GM18861 (cell line): ENCODE measurements around the gene CGRRF1.

ENCODE experiments used
- ATAC-seq: cut with Tn5 transposase; IDR thresholded peaks from one replicate; pipeline ENCODE4 v1.9.1; 2021; ENCODE audit not compliant: unreplicated experiment

Gene CGRRF1

GRCh38 chr14:54509546-54510501, at the start of gene CGRRF1:
Gene CGRRF1 (plus strand): TSS chr14:54509906. CDS start chr14:54509960, 54 bp downstream.
- peak; percentile 95 for ATAC-seq

GRCh38 chr14:54462048-54462447, 47.7 kb upstream of the CGRRF1 start:
- ATAC-seq: no peak

GRCh38 chr14:54465654-54466053, 44.1 kb upstream of the CGRRF1 start:
- ATAC-seq: no peak

- ATAC-seq: no peak
Measured at GRCh38 chr14:54467280-54467679, 42.4 kb upstream of the CGRRF1 start.

GRCh38 chr14:54470701-54471100, 39.0 kb upstream of the CGRRF1 start:
- ATAC-seq: no peak

GRCh38 chr14:54471641-54472040, 38.1 kb upstream of the CGRRF1 start:
- no peak for ATAC-seq

GRCh38 chr14:54472315-54472714, 37.4 kb upstream of the CGRRF1 start:
- no peak for ATAC-seq

- ATAC-seq: no peak
Measured at GRCh38 chr14:54474232-54474793, 35.4 kb upstream of the CGRRF1 start.

GRCh38 chr14:54475187-54475899, 34.4 kb upstream of the CGRRF1 start:
- ATAC-seq: no peak

GRCh38 chr14:54475911-54476310, 33.8 kb upstream of the CGRRF1 start:
- no peak for ATAC-seq

- ATAC-seq: no peak
Measured at GRCh38 chr14:54478636-54479215, 31.0 kb upstream of the CGRRF1 start.

GRCh38 chr14:54480830-54481562, 28.7 kb upstream of the CGRRF1 start:
- ATAC-seq: no peak

GRCh38 chr14:54481695-54482094, 28.0 kb upstream of the CGRRF1 start:
- no peak for ATAC-seq

GRCh38 chr14:54483073-54483745, 26.5 kb upstream of the CGRRF1 start:
- ATAC-seq: no peak

- ATAC-seq: no peak
Measured at GRCh38 chr14:54483846-54484245, 25.9 kb upstream of the CGRRF1 start.

GRCh38 chr14:54486685-54487084, 23.0 kb upstream of the CGRRF1 start:
- ATAC-seq: no peak

GRCh38 chr14:54487771-54488170, 21.9 kb upstream of the CGRRF1 start:
- ATAC-seq: no peak

GRCh38 chr14:54488318-54488645, 21.4 kb upstream of the CGRRF1 start:
- ATAC-seq: no peak

GRCh38 chr14:54488646-54489317, 20.9 kb upstream of the CGRRF1 start, which contains the start of gene GMFB:
Gene GMFB (minus strand): TSS chr14:54488980. CDS start chr14:54488927, 53 bp downstream.
- peak; percentile 89 for ATAC-seq

GRCh38 chr14:54489318-54489683, 20.4 kb upstream of the CGRRF1 start:
- ATAC-seq: no peak
